PC-3 (cell line): ENCODE results near the gene ACAN. TPM values are rescaled to one million over a fixed set of nuclear protein-coding genes. Genes with fewer than 3 reads are reported as not detected.

Experiments used
- ATAC-seq: fragments of 200-7000 bp; cut with Tn5 transposase; 2 replicates; pipeline ENCODE4 v1.9.1; 2020; ENCODE audit warnings: mild to moderate bottlenecking, moderate library complexity
- BruUV-seq: library from RNA; stranded (reverse); fragments of 400-500 nt; replicated peaks from 2 replicates; lab custom pipeline; 2021; lab: Mats Ljungman, UMichigan
- CTCF ChIA-PET: fragments of 300-600 bp; sonication (Branson Sonifier 250); formaldehyde crosslinking; loops from one replicate; lab custom pipeline; 2022; ENCODE audit warnings: antibody characterized with exemption; lab: Charles Lee
- POLR2A ChIA-PET: fragments of 300-600 bp; sonication (Branson Sonifier 250); formaldehyde crosslinking; loops from one replicate; lab custom pipeline; 2022; ENCODE audit warnings: antibody characterized with exemption; ENCODE audit not compliant: unreplicated experiment; lab: Charles Lee
- DNase-seq: peaks from one replicate; pipeline ENCODE4 v3.0.0-alpha.2; 2015
- H2AFZ ChIP-seq: fragments of 300-600 bp; sonication (generic); 2 replicates; pipeline ENCODE4 v1.6.0; 2016; ENCODE audit warnings: antibody characterized with exemption, low read length
- H3F3A ChIP-seq: fragments of 300-600 bp; sonication (generic); one replicate; pipeline ENCODE4 v1.6.0; 2017; ENCODE audit warnings: antibody characterized with exemption, low read length, control low read depth, mild to moderate bottlenecking; ENCODE audit not compliant: unreplicated experiment
- H3K27ac ChIP-seq: fragments of 300-600 bp; sonication (generic); 2 replicates; pipeline ENCODE4 v1.5.1; 2016; ENCODE audit warnings: mild to moderate bottlenecking, low read length
- H3K27me3 ChIP-seq: fragments of 300-600 bp; sonication (generic); 2 replicates; pipeline ENCODE4 v1.6.1; 2016; ENCODE audit warnings: low read length, mixed read lengths
- H3K36me3 ChIP-seq: fragments of 300-600 bp; sonication (generic); 2 replicates; pipeline ENCODE4 v1.6.1; 2016; ENCODE audit warnings: low read depth, mixed run types, low read length, mixed read lengths
- H3K4me1 ChIP-seq: fragments of 300-600 bp; sonication (generic); 2 replicates; pipeline ENCODE4 v1.5.1; 2016; ENCODE audit warnings: low read length; ENCODE audit not compliant: insufficient read depth
- H3K4me2 ChIP-seq: fragments of 300-600 bp; sonication (generic); 2 replicates; pipeline ENCODE4 v1.6.0; 2016; ENCODE audit warnings: low read length
- H3K4me3 ChIP-seq: fragments of 300-600 bp; sonication (generic); 2 replicates; pipeline ENCODE4 v1.5.1; 2016; ENCODE audit warnings: mild to moderate bottlenecking, low read length, mixed read lengths
- H3K79me2 ChIP-seq: fragments of 300-600 bp; sonication (generic); 2 replicates; pipeline ENCODE4 v1.6.1; 2017; ENCODE audit warnings: low read length, mixed read lengths
- H3K9ac ChIP-seq: fragments of 300-600 bp; sonication (generic); 2 replicates; pipeline ENCODE4 v1.6.0; 2016; ENCODE audit warnings: mild to moderate bottlenecking, low read length
- H3K9me2 ChIP-seq: fragments of 300-600 bp; sonication (generic); replicated peaks from 2 replicates; pipeline ENCODE4 v1.6.1; 2016; ENCODE audit warnings: mixed run types, low read length, mixed read lengths
- H3K9me3 ChIP-seq: fragments of 300-600 bp; sonication (generic); 2 replicates; pipeline ENCODE4 v1.6.1; 2016; ENCODE audit warnings: low read length, mixed read lengths
- H4K20me1 ChIP-seq: fragments of 300-600 bp; sonication (generic); 2 replicates; pipeline ENCODE4 v1.6.1; 2016; ENCODE audit warnings: low read length, mixed read lengths
- CTCF ChIP-seq: fragments of 300-600 bp; sonication (generic); conservative IDR thresholded peaks from 2 replicates; pipeline ENCODE4 v1.5.1; 2017; ENCODE audit warnings: antibody characterized with exemption, low read depth, mild to moderate bottlenecking, low read length
- EZH2 ChIP-seq: fragments of 300-600 bp; sonication (generic); IDR thresholded peaks from one replicate; pipeline ENCODE4 v1.6.1; 2017; ENCODE audit warnings: antibody characterized with exemption, mild to moderate bottlenecking, low read length; ENCODE audit not compliant: unreplicated experiment
- EZH2phosphoT487 ChIP-seq: fragments of 300-600 bp; sonication (generic); IDR thresholded peaks from 2 replicates; pipeline ENCODE4 v1.6.1; 2018; ENCODE audit warnings: mild to moderate bottlenecking, antibody characterized with exemption, low read length, borderline replicate concordance
- intact Hi-C: fragments of 100-400 bp; cut with micrococcal nuclease; formaldehyde crosslinking; loops from 2 replicates; pipeline ENCODE4 v1.9.0; 2023
- total RNA-seq: library from RNA; depleted of rRNA; stranded (reverse); fragments of >200 nt; gene quantifications from 2 replicates; pipeline ENCODE4 v1.2.3, GENCODE V29; 2014

ACAN gene
- total RNA-seq, 1 experiment from 2014 or later: not detected

GRCh38 chr15:88832820-88833730, 29.8 kb downstream of the ACAN start:
- Histone ChIP-seq H3K9me2 (no peaks in the 10 kb centered on the region), H3K4me3 (no peak overlapping the region), H3K79me2 (no peaks in the 10 kb centered on the region), H3K9me3 (no peaks in the 10 kb centered on the region), H3K36me3 (no peaks in the 10 kb centered on the region), H3K9ac (no peak overlapping the region), H2AFZ (no peak overlapping the region), H3F3A (no peaks in the 10 kb centered on the region), H3K27me3 (no peaks in the 10 kb centered on the region), H3K4me2 (no peak overlapping the region), H4K20me1 (no peaks in the 10 kb centered on the region), H3K4me1 (peaks cover 18% of the 10 kb centered on the region), H3K27ac (no peak overlapping the region)
- no peak for TF ChIP-seq EZH2phosphoT487
- no peak for TF ChIP-seq EZH2
- no peak for TF ChIP-seq CTCF
- CTCF ChIA-PET: interaction anchor here (0.6 kb wide), 1 partner anchor 132 kb away, joined by 3 read pairs; no protein-coding TSS in a partner anchor
- POLR2A ChIA-PET: no interaction called here
- intact Hi-C loops: loop anchor here (10.0 kb wide), 1 partner anchor 208 kb away; the partner anchor contains the start of gene AEN
- DNase-seq: no peak
- no peak for ATAC-seq
- BruUV-seq: no TSS peak

DNA sequence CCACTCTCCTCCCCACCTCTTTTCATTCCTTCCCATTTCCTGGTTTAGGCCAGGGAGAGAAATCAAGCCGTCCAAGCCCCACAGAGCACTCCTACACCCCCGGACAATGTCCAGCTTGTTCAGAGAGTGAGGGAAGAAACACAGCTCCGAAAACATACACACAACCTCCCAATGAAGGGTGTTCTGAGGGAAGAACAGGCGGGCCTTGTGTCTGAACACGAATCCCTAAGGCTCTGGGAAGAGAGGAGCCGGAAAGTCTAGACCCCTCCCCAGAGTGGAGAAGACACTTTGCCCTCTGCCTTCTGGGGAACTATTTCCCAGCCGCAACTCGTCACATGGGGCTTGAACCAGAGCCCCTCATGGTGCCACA, 30.5 kb downstream of the ACAN start:
- Histone ChIP-seq H3K27ac (peak overlapping the region; percentile 29; the same call in 1 of the 2 replicates), H4K20me1 (no peaks in the 10 kb centered on the region), H3K27me3 (no peaks in the 10 kb centered on the region), H3F3A (no peaks in the 10 kb centered on the region), H3K9me3 (no peaks in the 10 kb centered on the region), H2AFZ (no peak overlapping the region), H3K4me1 (peaks cover 18% of the 10 kb centered on the region), H3K36me3 (no peaks in the 10 kb centered on the region), H3K9me2 (no peaks in the 10 kb centered on the region), H3K9ac (no peak overlapping the region), H3K79me2 (no peaks in the 10 kb centered on the region), H3K4me3 (no peak overlapping the region), H3K4me2 (no peak overlapping the region)
- CTCF ChIA-PET: no interaction called here
- no TSS peak for BruUV-seq
- POLR2A ChIA-PET: no interaction called here
- DNase-seq: no peak
- intact Hi-C loops: loop anchor here (1.0 to 10.0 kb wide), 2 partner anchors 176 to 209 kb away; partner anchors contain the start of gene AEN
- ATAC-seq: no peak
- TF ChIP-seq EZH2 (no peak), EZH2phosphoT487 (no peak), CTCF (no peak)
